Activated B cell treated with CpG ODN at 0.5 μM for 24 hours (primary cell): Measurements from ENCODE around the gene IGF2R. TPM values are rescaled to one million over a fixed set of nuclear protein-coding genes. Genes with fewer than 3 reads are reported as not detected.

Experiments used
- ATAC-seq: fragments of 200-7000 bp; cut with Tn5 transposase; one replicate; pipeline ENCODE4 v1.10.0; 2021; ENCODE audit warnings: low read depth, mild to moderate bottlenecking, moderate library complexity
- CTCF ChIA-PET: fragments of 350-600 bp; sonication (Branson Sonifier 250); formaldehyde crosslinking; loops from one replicate; lab custom pipeline; 2021; ENCODE audit warnings: antibody characterized with exemption; lab: Charles Lee
- POLR2A ChIA-PET: fragments of 350-600 bp; sonication (Branson Sonifier 250); formaldehyde crosslinking; loops from one replicate; lab custom pipeline; 2021; ENCODE audit warnings: antibody characterized with exemption; lab: Charles Lee
- DNase-seq: peaks from one replicate; pipeline ENCODE4 v3.0.0; 2022
- H3K27ac Mint-ChIP-seq: one replicate; pipeline ENCODE4 v1.8.0; 2020; ENCODE audit warnings: mixed read lengths
- H3K27me3 Mint-ChIP-seq: one replicate; pipeline ENCODE4 v1.8.0; 2021; ENCODE audit warnings: mixed read lengths
- H3K36me3 Mint-ChIP-seq: one replicate; pipeline ENCODE4 v1.8.0; 2021; ENCODE audit warnings: low read depth, mixed read lengths
- H3K4me1 Mint-ChIP-seq: one replicate; pipeline ENCODE4 v1.8.0; 2021; ENCODE audit warnings: mixed read lengths
- H3K4me3 Mint-ChIP-seq: one replicate; pipeline ENCODE4 v1.8.0; 2020; ENCODE audit warnings: mild to moderate bottlenecking, mixed read lengths
- H3K9me3 Mint-ChIP-seq: one replicate; pipeline ENCODE4 v1.8.0; 2020; ENCODE audit warnings: mixed read lengths
- intact Hi-C: fragments of 100-400 bp; cut with micrococcal nuclease; formaldehyde crosslinking; loops from one replicate; pipeline ENCODE4 v1.15.1; 2024
- total RNA-seq: library from RNA; stranded (reverse); gene quantifications from 2 replicates; pipeline ENCODE4 v1.2.3, GENCODE V29; 2022
- TF ChIP-seq, protein P1 (sequence below): fragments of 200-600 bp; IDR thresholded peaks from one replicate; pipeline ENCODE4 v1.8.0; 2022; ENCODE audit warnings: antibody characterized with exemption, mild to moderate bottlenecking

Gene IGF2R
- total RNA-seq, 1 donor from 2014 or later, result 79.5 TPM

- Mint-ChIP-seq H3K9me3 (peaks cover 10% of the 10 kb centered on the region), H3K4me1 (peaks cover 51% of the 10 kb centered on the region), H3K36me3 (peaks cover 36% of the 10 kb centered on the region), H3K27ac (peak overlapping the region; percentile 72), H3K27me3 (no peaks in the 10 kb centered on the region), H3K4me3 (peak overlapping the region; percentile 33)
- intact Hi-C loops, result loop anchor here (1.0 to 5.0 kb wide), 3 partner anchors 10 to 32 kb away; partner anchors contain the start of gene IGF2R
- TF ChIP-seq, protein P1, sequence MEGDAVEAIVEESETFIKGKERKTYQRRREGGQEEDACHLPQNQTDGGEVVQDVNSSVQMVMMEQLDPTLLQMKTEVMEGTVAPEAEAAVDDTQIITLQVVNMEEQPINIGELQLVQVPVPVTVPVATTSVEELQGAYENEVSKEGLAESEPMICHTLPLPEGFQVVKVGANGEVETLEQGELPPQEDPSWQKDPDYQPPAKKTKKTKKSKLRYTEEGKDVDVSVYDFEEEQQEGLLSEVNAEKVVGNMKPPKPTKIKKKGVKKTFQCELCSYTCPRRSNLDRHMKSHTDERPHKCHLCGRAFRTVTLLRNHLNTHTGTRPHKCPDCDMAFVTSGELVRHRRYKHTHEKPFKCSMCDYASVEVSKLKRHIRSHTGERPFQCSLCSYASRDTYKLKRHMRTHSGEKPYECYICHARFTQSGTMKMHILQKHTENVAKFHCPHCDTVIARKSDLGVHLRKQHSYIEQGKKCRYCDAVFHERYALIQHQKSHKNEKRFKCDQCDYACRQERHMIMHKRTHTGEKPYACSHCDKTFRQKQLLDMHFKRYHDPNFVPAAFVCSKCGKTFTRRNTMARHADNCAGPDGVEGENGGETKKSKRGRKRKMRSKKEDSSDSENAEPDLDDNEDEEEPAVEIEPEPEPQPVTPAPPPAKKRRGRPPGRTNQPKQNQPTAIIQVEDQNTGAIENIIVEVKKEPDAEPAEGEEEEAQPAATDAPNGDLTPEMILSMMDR, result no peak
- ATAC-seq (peak; percentile 85), DNase-seq (no peak)
- ChIA-PET CTCF (interaction anchor here (0.9 kb wide), 1 partner anchor 8 kb away, joined by 5 read pairs; no protein-coding TSS in a partner anchor), POLR2A (interaction anchor here (0.7 to 2.9 kb wide), 5 partner anchors 8 to 263 kb away, joined by 4 to 14 read pairs (median 5); partner anchors contain the start of genes IGF2R and WTAP)
Observed at GRCh38 chr6:159989492-159990480, 20.9 kb downstream of the IGF2R start.

- TF ChIP-seq, protein P1, result no peak
- DNase-seq, result no peak
- ChIA-PET CTCF (no interaction called here), POLR2A (no interaction called here)
- no peak for ATAC-seq
- no peaks in the 10 kb centered on the region for H3K27me3 Mint-ChIP-seq
- peaks cover 12% of the 10 kb centered on the region for H3K9me3 Mint-ChIP-seq
- peaks cover 48% of the 10 kb centered on the region for H3K36me3 Mint-ChIP-seq
- peaks cover 44% of the 10 kb centered on the region for H3K4me1 Mint-ChIP-seq
- no peak overlapping the region for H3K4me3 Mint-ChIP-seq
- intact Hi-C loops, result loop anchor here (5.0 kb wide), 1 partner anchor 35 kb away; no protein-coding TSS in a partner anchor
- H3K27ac Mint-ChIP-seq, result no peak overlapping the region
Observed at GRCh38 chr6:159992366-159992765, 23.5 kb downstream of the IGF2R start.

DNA sequence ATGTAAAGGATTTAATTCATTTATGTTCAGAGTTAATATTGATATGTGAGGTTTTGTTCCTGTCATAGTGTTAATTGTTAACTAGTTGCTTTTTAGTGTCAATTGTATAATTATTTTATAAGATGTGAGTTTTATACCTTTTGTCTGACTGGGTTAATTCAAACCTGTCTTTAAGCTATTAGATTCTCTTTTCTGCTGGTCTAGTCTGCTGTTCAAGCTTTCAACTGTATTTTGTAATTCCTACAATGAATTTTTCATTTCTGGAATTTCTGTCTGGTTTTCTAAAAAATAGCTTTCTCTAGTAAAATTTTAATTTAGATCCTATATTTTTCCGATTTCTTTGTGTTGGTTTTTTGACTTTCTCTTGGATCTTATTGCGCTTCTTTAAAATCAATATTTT is 26.5 kb downstream of the IGF2R start:
- CTCF ChIA-PET, result no interaction called here
- peaks cover 21% of the 10 kb centered on the region for H3K4me1 Mint-ChIP-seq

DNA sequence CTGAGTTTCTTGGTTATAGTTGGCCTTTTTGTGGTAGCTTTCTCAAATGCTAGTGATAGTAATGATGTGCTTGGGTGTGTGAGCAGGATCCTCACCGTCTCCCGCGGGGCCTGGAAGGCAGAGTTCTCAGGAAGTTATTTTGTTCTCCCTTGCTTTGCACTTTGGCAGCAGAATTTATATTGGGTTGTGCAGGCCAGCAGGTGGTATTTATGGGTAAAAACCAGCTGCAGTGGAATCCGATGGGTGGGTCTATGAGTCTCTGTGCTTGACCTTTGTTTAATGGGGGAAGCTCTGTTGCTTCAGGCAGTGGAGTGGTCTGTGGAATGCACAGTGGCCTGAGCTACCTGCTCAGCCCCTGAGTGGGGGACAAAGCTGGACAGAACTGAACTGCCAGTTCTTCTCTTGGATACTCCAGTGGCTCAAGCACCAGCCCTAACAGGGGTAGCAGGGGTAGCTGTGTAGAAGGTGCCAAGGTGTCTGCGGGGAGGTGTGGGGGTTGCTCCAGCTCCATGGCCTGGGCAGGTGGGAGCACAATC is 27.3 kb downstream of the IGF2R start:
- peaks cover 12% of the 10 kb centered on the region for H3K9me3 Mint-ChIP-seq
- no peaks in the 10 kb centered on the region for H3K27me3 Mint-ChIP-seq
- ATAC-seq (no peak), DNase-seq (no peak)
- peaks cover 76% of the 10 kb centered on the region for H3K36me3 Mint-ChIP-seq
- intact Hi-C loops, result no loop called here
- no peak overlapping the region for H3K4me3 Mint-ChIP-seq
- peaks cover 15% of the 10 kb centered on the region for H3K4me1 Mint-ChIP-seq
- ChIA-PET POLR2A (no interaction called here), CTCF (no interaction called here)
- TF ChIP-seq, protein P1, result no peak
- H3K27ac Mint-ChIP-seq, result no peak overlapping the region

More for the DNA sequence above, 26.5 kb downstream of the IGF2R start:
- Mint-ChIP-seq H3K27ac (no peak overlapping the region), H3K27me3 (no peaks in the 10 kb centered on the region), H3K4me3 (no peak overlapping the region), H3K9me3 (peaks cover 12% of the 10 kb centered on the region), H3K36me3 (peaks cover 75% of the 10 kb centered on the region)
- ATAC-seq, result no peak
- no peak for DNase-seq
- POLR2A ChIA-PET, result no interaction called here
- intact Hi-C loops, result no loop called here
- TF ChIP-seq, protein P1, result no peak
